Uterus (tissue), 4 donors: ENCODE measurements around the gene LMBR1. TPM values are rescaled to one million over a fixed set of nuclear protein-coding genes. Genes with fewer than 3 reads are reported as not detected.

Experiments used
- DNase-seq, 2 donors: peaks; one replicate each; pipeline ENCODE4 v3.0.0-alpha.2; 2019 to 2020
- H3K27ac ChIP-seq, 2 donors: fragments of 200-600 bp; sonication (generic); 1 replicate in 1 of 2; 2 replicates in 1 of 2; pipeline ENCODE4 v1.5.1; 2016 to 2018
- H3K27me3 ChIP-seq, 2 donors: fragments of 200-600 bp; sonication (generic); one replicate each; pipeline ENCODE4 v1.5.1; 2018 to 2019; ENCODE audit warnings: control low read depth in 1 of 2
- H3K36me3 ChIP-seq, 2 donors: fragments of 200-600 bp; sonication (generic); one replicate each; pipeline ENCODE4 v1.5.1; 2019; ENCODE audit warnings: control low read depth in 1 of 2
- H3K4me1 ChIP-seq, 2 donors: fragments of 200-600 bp; sonication (generic); one replicate each; pipeline ENCODE4 v1.5.1; 2018 to 2019; ENCODE audit warnings: control low read depth in 1 of 2
- H3K4me3 ChIP-seq, 2 donors: fragments of 200-600 bp; sonication (generic); 1 replicate in 1 of 2; 2 replicates in 1 of 2; pipeline ENCODE4 v1.5.1; 2018 to 2019; ENCODE audit warnings: mild to moderate bottlenecking in 1 of 2
- H3K9me3 ChIP-seq, 2 donors: fragments of 200-600 bp; sonication (generic); one replicate each; pipeline ENCODE4 v1.5.1; 2019; ENCODE audit warnings: control low read depth in 1 of 2
- CTCF ChIP-seq, 4 experiments: fragments of 200-600 bp in 2 of 4; fragments of 450-650 bp in 2 of 4; sonication (generic) in 2 of 4; IDR thresholded peaks; one replicate each; pipeline ENCODE4 v1.5.1; 2016 to 2019; ENCODE audit warnings: antibody characterized with exemption in 4 of 4, mild to moderate bottlenecking in 2 of 4, moderate library complexity in 1 of 4
- POLR2A ChIP-seq, 2 donors: fragments of 450-650 bp; IDR thresholded peaks; one replicate each; pipeline ENCODE4 v1.6.1; 2016; ENCODE audit warnings: antibody characterized with exemption in 2 of 2, mild to moderate bottlenecking in 1 of 2, moderate library complexity in 1 of 2
- intact Hi-C: fragments of 100-400 bp; cut with DNase I; formaldehyde crosslinking; loops from one replicate; pipeline ENCODE4 v1.15.1; 2023; ENCODE audit warnings: low total_unique reads
- total RNA-seq, 4 donors: library from RNA; depleted of rRNA in 3 of 4; stranded (reverse); fragments of >200 nt in 3 of 4; gene quantifications; one replicate each; pipeline versions ENCODE4 v1.1.0 to v1.2.4, GENCODE V29; 2014 to 2023
- donor health status: DM: yes; HTN: yes; CAD: no.

Gene LMBR1
- total RNA-seq, 4 donors from 2014 or later = 54.4 to 1,378 (median 140) TPM

GRCh38 chr7:156739596-156739995 lies 153.4 kb downstream of the LMBR1 start:
- intact Hi-C loops = no loop called here
- no peaks in the 10 kb centered on the region for H3K36me3 ChIP-seq

GRCh38 chr7:156735851-156736250 lies 157.1 kb downstream of the LMBR1 start:
- intact Hi-C loops = no loop called here
- H3K9me3 ChIP-seq = peaks cover 0 to 8% of the 10 kb centered on the region in 2 donors
- H3K27ac ChIP-seq = no peak overlapping the region
- no peak overlapping the region for H3K4me3 ChIP-seq
- H3K4me1 ChIP-seq = no peaks in the 10 kb centered on the region
- TF ChIP-seq CTCF (IDR thresholded peaks at IDR 0.05) (no peak), POLR2A (IDR thresholded peaks at IDR 0.05) (no peak)
- H3K36me3 ChIP-seq = no peaks in the 10 kb centered on the region
- no peak for DNase-seq
- no peaks in the 10 kb centered on the region for H3K27me3 ChIP-seq

More at GRCh38 chr7:156739596-156739995, 153.4 kb downstream of the LMBR1 start:
- Histone ChIP-seq H3K9me3 (peaks cover 0 to 3% of the 10 kb centered on the region in 2 donors), H3K4me1 (no peaks in the 10 kb centered on the region), H3K27ac (no peak overlapping the region), H3K27me3 (no peaks in the 10 kb centered on the region), H3K4me3 (no peak overlapping the region)
- no peak for DNase-seq
- TF ChIP-seq CTCF (IDR thresholded peaks at IDR 0.05) = no peak
- TF ChIP-seq POLR2A (IDR thresholded peaks at IDR 0.05) = no peak

GRCh38 chr7:156733638-156734037 lies 159.3 kb downstream of the LMBR1 start:
- TF ChIP-seq CTCF (IDR thresholded peaks at IDR 0.05) (no peak), POLR2A (IDR thresholded peaks at IDR 0.05) (no peak)
- H3K27ac ChIP-seq = no peak overlapping the region
- peaks cover 0 to 8% of the 10 kb centered on the region in 2 donors for H3K9me3 ChIP-seq
- no peaks in the 10 kb centered on the region for H3K27me3 ChIP-seq
- H3K36me3 ChIP-seq = no peaks in the 10 kb centered on the region
- intact Hi-C loops = no loop called here
- H3K4me3 ChIP-seq = no peak overlapping the region
- no peak for DNase-seq
- H3K4me1 ChIP-seq = no peaks in the 10 kb centered on the region

- H3K27ac ChIP-seq = no peak overlapping the region
- H3K4me3 ChIP-seq = no peak overlapping the region
- no peak for DNase-seq
- no peaks in the 10 kb centered on the region for H3K4me1 ChIP-seq
- intact Hi-C loops = no loop called here
- no peaks in the 10 kb centered on the region for H3K27me3 ChIP-seq
- peaks cover 0 to 8% of the 10 kb centered on the region in 2 donors for H3K9me3 ChIP-seq
- no peaks in the 10 kb centered on the region for H3K36me3 ChIP-seq
- TF ChIP-seq CTCF (IDR thresholded peaks at IDR 0.05) (no peak), POLR2A (IDR thresholded peaks at IDR 0.05) (no peak)
Measured at GRCh38 chr7:156732091-156732625, 160.8 kb downstream of the LMBR1 start.

GRCh38 chr7:156731651-156732050 lies 161.3 kb downstream of the LMBR1 start:
- no peak for TF ChIP-seq POLR2A (IDR thresholded peaks at IDR 0.05)
- no peak for TF ChIP-seq CTCF (IDR thresholded peaks at IDR 0.05)
- Histone ChIP-seq H3K27me3 (no peaks in the 10 kb centered on the region), H3K4me3 (no peak overlapping the region), H3K27ac (no peak overlapping the region), H3K36me3 (no peaks in the 10 kb centered on the region), H3K9me3 (peaks cover 0 to 8% of the 10 kb centered on the region in 2 donors), H3K4me1 (no peaks in the 10 kb centered on the region)
- intact Hi-C loops = no loop called here
- DNase-seq = no peak
